HG02678 (cell line): ENCODE results near the gene TTC28.
"Not testable (repeated sequence)": the region's sequence is repeated elsewhere in the genome, so short reads cannot be mapped to it uniquely, and the experiment has no call there.

Experiments used
- ATAC-seq: cut with Tn5 transposase; IDR thresholded peaks from one replicate; pipeline ENCODE4 v1.9.1; 2021; ENCODE audit warnings: mild to moderate bottlenecking, moderate library complexity; ENCODE audit not compliant: unreplicated experiment

TTC28 gene

GRCh38 chr22:28375761-28376534 is 303.7 kb downstream of the TTC28 start:
- no peak for ATAC-seq

- ATAC-seq = no peak
Measured at GRCh38 chr22:28373831-28374230, 305.8 kb downstream of the TTC28 start.

GRCh38 chr22:28369854-28370253 is 309.8 kb downstream of the TTC28 start:
- no peak for ATAC-seq

GRCh38 chr22:28366856-28367255 is 312.8 kb downstream of the TTC28 start:
- no peak for ATAC-seq

- ATAC-seq = no peak
Measured at GRCh38 chr22:28365371-28365770, 314.3 kb downstream of the TTC28 start.

GRCh38 chr22:28364105-28364504 is 315.5 kb downstream of the TTC28 start:
- not testable (repeated sequence) for ATAC-seq

GRCh38 chr22:28360939-28361338 is 318.7 kb downstream of the TTC28 start:
- ATAC-seq = no peak

- no peak for ATAC-seq
Measured at GRCh38 chr22:28358312-28358711, 321.3 kb downstream of the TTC28 start.

GRCh38 chr22:28357193-28357592 is 322.4 kb downstream of the TTC28 start:
- no peak for ATAC-seq

GRCh38 chr22:28351476-28351875 is 328.2 kb downstream of the TTC28 start:
- no peak for ATAC-seq

GRCh38 chr22:28348613-28349609 is 330.7 kb downstream of the TTC28 start:
- ATAC-seq = no peak

- no peak for ATAC-seq
Measured at GRCh38 chr22:28346308-28346707, 333.3 kb downstream of the TTC28 start.

GRCh38 chr22:28344918-28345703 is 334.5 kb downstream of the TTC28 start:
- ATAC-seq = no peak

GRCh38 chr22:28341001-28341400 is 338.6 kb downstream of the TTC28 start:
- ATAC-seq = no peak

GRCh38 chr22:28333088-28333487 is 346.6 kb downstream of the TTC28 start:
- ATAC-seq = no peak

GRCh38 chr22:28332410-28332809 is 347.2 kb downstream of the TTC28 start:
- no peak for ATAC-seq

- no peak for ATAC-seq
Measured at GRCh38 chr22:28331695-28332094, 347.9 kb downstream of the TTC28 start.

GRCh38 chr22:28329186-28330073 is 350.2 kb downstream of the TTC28 start:
- no peak for ATAC-seq

- no peak for ATAC-seq
Measured at GRCh38 chr22:28328756-28329155, 350.9 kb downstream of the TTC28 start.

- ATAC-seq = no peak
Measured at GRCh38 chr22:28316014-28316413, 363.6 kb downstream of the TTC28 start.
